DND-41 (cell line): ENCODE data around the gene SPINT2.

Experiments used
- EZH2 ChIP-seq: IDR thresholded peaks from 3 replicates; pipeline ENCODE4 v1.6.1; 2012; ENCODE audit warnings: borderline replicate concordance, low read depth, mild to moderate bottlenecking, moderate library complexity, low read length, inconsistent platforms; ENCODE audit not compliant: severe bottlenecking
- TF ChIP-seq, protein P1 (sequence below): IDR thresholded peaks from 2 replicates; pipeline ENCODE4 v1.5.1; 2012; ENCODE audit warnings: borderline replicate concordance, low read length, moderate library complexity, mild to moderate bottlenecking; ENCODE audit not compliant: poor library complexity, severe bottlenecking; ENCODE audit errors: extremely low read depth

DNA sequence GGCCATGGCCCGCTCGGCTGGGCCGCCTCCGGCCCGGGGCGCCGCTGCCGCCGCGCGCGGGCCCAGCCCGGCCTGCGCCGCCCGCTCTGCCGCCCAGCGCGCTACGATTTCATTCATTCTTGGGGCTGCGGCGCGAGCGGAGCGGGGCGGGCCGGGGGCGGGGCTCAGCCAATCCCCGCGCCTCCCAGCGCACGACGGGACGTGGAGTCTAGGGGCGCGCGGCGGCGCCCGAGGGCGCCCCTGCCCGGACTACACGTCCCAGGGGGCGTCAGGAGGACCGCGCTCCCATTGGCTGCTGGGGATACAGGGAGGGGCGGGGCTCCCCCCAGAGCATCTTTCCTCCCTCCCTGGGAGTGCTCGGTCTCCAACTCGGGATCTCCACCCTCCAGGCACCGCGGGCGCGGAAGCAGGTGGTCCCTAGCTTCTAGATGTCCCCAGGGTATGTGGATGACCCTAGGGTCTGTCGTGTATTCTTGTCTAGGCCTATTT is 34.7 kb upstream of the SPINT2 start:
- TF ChIP-seq, protein P1, sequence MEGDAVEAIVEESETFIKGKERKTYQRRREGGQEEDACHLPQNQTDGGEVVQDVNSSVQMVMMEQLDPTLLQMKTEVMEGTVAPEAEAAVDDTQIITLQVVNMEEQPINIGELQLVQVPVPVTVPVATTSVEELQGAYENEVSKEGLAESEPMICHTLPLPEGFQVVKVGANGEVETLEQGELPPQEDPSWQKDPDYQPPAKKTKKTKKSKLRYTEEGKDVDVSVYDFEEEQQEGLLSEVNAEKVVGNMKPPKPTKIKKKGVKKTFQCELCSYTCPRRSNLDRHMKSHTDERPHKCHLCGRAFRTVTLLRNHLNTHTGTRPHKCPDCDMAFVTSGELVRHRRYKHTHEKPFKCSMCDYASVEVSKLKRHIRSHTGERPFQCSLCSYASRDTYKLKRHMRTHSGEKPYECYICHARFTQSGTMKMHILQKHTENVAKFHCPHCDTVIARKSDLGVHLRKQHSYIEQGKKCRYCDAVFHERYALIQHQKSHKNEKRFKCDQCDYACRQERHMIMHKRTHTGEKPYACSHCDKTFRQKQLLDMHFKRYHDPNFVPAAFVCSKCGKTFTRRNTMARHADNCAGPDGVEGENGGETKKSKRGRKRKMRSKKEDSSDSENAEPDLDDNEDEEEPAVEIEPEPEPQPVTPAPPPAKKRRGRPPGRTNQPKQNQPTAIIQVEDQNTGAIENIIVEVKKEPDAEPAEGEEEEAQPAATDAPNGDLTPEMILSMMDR: no peak
- no peak for TF ChIP-seq EZH2
